ENCODE data around the gene HUNK. TPM values are rescaled to one million over a fixed set of nuclear protein-coding genes. Genes with fewer than 3 reads are reported as not detected.

HUNK gene
- total RNA-seq, 1 donor from 2014 or later, result 3.1 TPM

DNA sequence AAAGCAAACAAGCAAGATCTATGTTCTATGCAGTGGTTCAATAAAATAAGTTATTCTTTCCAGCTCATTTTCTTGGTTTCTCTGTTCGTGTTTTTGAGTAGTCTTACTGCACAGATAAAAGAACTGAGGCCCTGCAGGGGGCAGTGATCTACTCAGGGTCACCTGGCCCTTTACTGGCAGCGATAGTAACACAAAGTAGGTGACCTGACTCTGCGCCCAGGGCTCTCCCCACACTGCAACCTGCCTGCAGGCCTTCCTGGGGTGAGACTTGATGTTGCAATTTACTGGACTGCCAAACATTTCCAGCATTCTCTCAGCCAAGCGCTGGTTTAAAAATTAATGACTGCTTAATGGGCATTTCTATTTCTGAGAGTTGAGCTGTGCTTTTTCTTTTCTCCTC is 110.3 kb downstream of the HUNK start:
- DNase-seq (ENCODE audit: low read depth), result no peak
- Histone ChIP-seq H3K36me3 (ENCODE audit: control insufficient read depth, insufficient read depth, low read length) (no peaks in the 10 kb centered on the region), H3K27me3 (ENCODE audit: control insufficient read depth, insufficient read depth, low read length) (no peaks in the 10 kb centered on the region), H3K4me3 (ENCODE audit: low read depth, low read length) (no peak overlapping the region)
- TF ChIP-seq, protein P1, sequence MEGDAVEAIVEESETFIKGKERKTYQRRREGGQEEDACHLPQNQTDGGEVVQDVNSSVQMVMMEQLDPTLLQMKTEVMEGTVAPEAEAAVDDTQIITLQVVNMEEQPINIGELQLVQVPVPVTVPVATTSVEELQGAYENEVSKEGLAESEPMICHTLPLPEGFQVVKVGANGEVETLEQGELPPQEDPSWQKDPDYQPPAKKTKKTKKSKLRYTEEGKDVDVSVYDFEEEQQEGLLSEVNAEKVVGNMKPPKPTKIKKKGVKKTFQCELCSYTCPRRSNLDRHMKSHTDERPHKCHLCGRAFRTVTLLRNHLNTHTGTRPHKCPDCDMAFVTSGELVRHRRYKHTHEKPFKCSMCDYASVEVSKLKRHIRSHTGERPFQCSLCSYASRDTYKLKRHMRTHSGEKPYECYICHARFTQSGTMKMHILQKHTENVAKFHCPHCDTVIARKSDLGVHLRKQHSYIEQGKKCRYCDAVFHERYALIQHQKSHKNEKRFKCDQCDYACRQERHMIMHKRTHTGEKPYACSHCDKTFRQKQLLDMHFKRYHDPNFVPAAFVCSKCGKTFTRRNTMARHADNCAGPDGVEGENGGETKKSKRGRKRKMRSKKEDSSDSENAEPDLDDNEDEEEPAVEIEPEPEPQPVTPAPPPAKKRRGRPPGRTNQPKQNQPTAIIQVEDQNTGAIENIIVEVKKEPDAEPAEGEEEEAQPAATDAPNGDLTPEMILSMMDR (IDR thresholded peaks at IDR 0.05; ENCODE audit: insufficient read depth, low read length, poor library complexity, severe bottlenecking), result no peak

DNA sequence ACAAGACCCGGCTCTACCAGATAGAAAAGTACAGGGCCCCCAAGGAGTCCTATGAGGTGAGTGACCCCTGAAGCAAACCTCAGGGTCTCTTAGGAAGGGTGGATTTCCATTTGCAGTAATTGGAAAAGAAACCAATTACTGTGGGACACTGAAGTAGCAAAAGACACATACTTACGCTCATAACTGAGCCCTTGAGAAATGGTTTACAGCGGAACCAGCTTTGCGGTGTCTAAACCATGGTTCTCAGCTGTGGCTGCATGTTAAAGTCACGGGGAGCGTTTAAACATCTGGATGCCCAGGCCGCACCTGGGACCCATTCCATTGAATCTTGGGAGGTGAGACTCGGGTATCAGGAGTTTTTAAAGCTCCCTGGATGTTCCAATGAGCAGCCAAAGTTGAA is 110.7 kb downstream of the HUNK start:
- Histone ChIP-seq H3K27me3 (ENCODE audit: control insufficient read depth, insufficient read depth, low read length) (no peaks in the 10 kb centered on the region), H3K36me3 (ENCODE audit: control insufficient read depth, insufficient read depth, low read length) (no peaks in the 10 kb centered on the region), H3K4me3 (ENCODE audit: low read depth, low read length) (no peak overlapping the region)
- no peak for DNase-seq (ENCODE audit: low read depth)
- TF ChIP-seq, protein P1 (IDR thresholded peaks at IDR 0.05; ENCODE audit: insufficient read depth, low read length, poor library complexity, severe bottlenecking), result no peak

DNA sequence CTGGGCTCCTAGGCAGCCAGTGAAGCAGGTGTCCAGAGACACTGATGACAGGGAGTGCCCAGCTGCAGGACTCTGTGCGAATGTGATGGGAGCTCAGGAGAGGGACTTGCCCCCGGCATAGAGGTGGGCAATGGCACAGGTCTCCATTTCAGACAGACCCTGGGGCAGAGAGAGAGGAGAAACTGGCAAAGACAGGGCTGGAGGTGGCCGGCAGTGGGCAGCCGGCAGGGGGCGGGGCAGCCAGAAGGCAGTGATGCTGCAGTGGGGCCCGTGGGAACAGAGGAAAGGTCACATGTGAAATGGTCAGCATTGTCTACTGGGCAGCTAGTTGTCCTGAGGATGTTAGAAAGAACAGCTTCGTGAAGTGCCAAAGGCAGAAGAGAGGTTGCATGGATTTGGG is 112.6 kb downstream of the HUNK start:
- TF ChIP-seq, protein P1 (IDR thresholded peaks at IDR 0.05; ENCODE audit: insufficient read depth, low read length, poor library complexity, severe bottlenecking), result no peak
- Histone ChIP-seq H3K36me3 (ENCODE audit: control insufficient read depth, insufficient read depth, low read length) (no peaks in the 10 kb centered on the region), H3K27me3 (ENCODE audit: control insufficient read depth, insufficient read depth, low read length) (no peaks in the 10 kb centered on the region), H3K4me3 (ENCODE audit: low read depth, low read length) (no peak overlapping the region)
- no peak for DNase-seq (ENCODE audit: low read depth)

DNA sequence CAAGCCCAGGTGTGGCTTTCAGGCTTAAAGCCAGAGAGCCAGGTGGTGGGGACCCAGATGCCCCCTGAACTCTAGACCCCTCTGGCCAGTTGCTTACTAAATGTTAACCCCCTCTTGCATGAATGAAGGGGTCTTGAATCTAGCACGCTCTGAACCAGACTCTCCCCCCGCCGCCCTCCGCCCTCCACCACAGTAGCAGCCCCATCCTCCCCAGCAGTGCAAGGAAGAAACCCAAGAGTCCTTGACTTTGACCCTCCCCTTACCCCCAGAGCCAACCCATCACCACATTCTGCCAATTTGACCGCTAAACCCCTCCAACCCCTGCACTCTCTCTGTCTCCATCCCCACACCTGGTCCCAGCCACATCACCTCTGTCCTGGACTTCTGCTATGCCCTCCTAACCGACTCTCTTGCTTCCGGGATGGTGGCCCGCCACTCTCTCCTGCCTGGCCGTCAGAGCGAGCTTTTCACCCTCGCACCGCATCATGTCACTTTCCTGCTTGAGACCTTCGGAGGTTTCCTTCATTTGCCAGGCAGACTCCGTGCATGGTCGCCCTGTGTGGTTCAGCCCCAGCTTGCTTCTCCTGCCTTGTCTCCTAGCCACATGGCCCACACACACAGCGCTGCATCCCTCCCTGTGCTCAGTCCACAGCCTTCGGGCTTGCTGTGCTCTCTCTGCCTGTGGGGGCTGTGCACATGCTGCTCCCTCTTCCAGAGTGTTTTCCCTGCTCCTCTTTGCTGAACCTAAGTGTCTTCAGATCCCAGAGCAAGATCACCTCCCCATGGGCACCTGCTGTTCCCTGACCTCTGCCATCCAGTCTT is 113.4 kb downstream of the HUNK start:
- no peak for DNase-seq (ENCODE audit: low read depth)
- H3K4me3 ChIP-seq (ENCODE audit: low read depth, low read length), result no peak overlapping the region
- TF ChIP-seq, protein P1 (IDR thresholded peaks at IDR 0.05; ENCODE audit: insufficient read depth, low read length, poor library complexity, severe bottlenecking), result no peak
- no peaks in the 10 kb centered on the region for H3K36me3 ChIP-seq (ENCODE audit: control insufficient read depth, insufficient read depth, low read length)
- H3K27me3 ChIP-seq (ENCODE audit: control insufficient read depth, insufficient read depth, low read length), result no peaks in the 10 kb centered on the region

DNA sequence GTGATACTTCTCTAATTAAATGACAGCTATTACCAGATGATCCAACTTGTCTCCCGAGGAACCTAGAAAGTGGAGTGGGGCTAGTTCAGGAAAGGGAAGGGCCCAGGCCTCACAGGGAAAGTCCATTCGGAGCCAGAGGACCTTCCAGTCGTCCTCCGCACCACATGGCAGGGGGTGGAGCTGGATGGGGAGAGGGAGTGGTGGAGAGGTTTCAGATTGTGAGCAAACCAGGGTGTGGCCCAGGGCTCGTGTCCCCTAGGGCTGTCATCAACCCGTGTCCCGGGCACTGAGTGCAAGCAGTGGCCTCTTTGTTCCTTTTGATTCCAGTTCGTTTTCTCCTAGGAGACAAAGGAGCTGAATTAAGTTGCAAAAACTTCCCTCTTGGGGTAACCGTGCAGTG is 114.9 kb downstream of the HUNK start:
- no peak for DNase-seq (ENCODE audit: low read depth)
- Histone ChIP-seq H3K36me3 (ENCODE audit: control insufficient read depth, insufficient read depth, low read length) (no peaks in the 10 kb centered on the region), H3K4me3 (ENCODE audit: low read depth, low read length) (no peak overlapping the region), H3K27me3 (ENCODE audit: control insufficient read depth, insufficient read depth, low read length) (no peaks in the 10 kb centered on the region)
- TF ChIP-seq, protein P1 (IDR thresholded peaks at IDR 0.05; ENCODE audit: insufficient read depth, low read length, poor library complexity, severe bottlenecking), result no peak
